WTC11 (cell line): ENCODE data around the gene SLC1A3. TPM values are rescaled to one million over a fixed set of nuclear protein-coding genes. Genes with fewer than 3 reads are reported as not detected.

Source experiments
- ATAC-seq: fragments of 200-7000 bp; cut with Tn5 transposase; 2 replicates; pipeline ENCODE4 v1.10.0; 2021; ENCODE audit warnings: mild to moderate bottlenecking, moderate library complexity
- CTCF ChIA-PET: fragments of 300-600 bp; sonication (Branson Sonifier 250); formaldehyde crosslinking; loops from one replicate; lab custom pipeline; 2021; ENCODE audit warnings: antibody characterized with exemption; lab: Charles Lee
- POLR2A ChIA-PET: fragments of 350-600 bp; sonication (Branson Sonifier 250); formaldehyde crosslinking; loops from one replicate; lab custom pipeline; 2021; ENCODE audit warnings: antibody characterized with exemption; lab: Charles Lee
- DNase-seq: peaks from one replicate; pipeline ENCODE4 v3.0.0; 2021; ENCODE audit warnings: low spot score
- H3K27ac Mint-ChIP-seq: 2 replicates; pipeline ENCODE4 v1.8.0; 2021; ENCODE audit warnings: mixed read lengths
- H3K27me3 Mint-ChIP-seq: 2 replicates; pipeline ENCODE4 v1.8.0; 2021; ENCODE audit warnings: low read depth, mild to moderate bottlenecking, moderate library complexity, mixed read lengths
- H3K36me3 Mint-ChIP-seq: 2 replicates; pipeline ENCODE4 v1.8.0; 2021; ENCODE audit warnings: mixed read lengths
- H3K4me1 Mint-ChIP-seq: 2 replicates; pipeline ENCODE4 v1.8.0; 2022; ENCODE audit warnings: mixed read lengths
- H3K4me3 Mint-ChIP-seq: 2 replicates; pipeline ENCODE4 v1.8.0; 2021; ENCODE audit warnings: mild to moderate bottlenecking, moderate library complexity, mixed read lengths
- H3K9me3 Mint-ChIP-seq: 2 replicates; pipeline ENCODE4 v1.8.0; 2021; ENCODE audit warnings: mixed read lengths
- CDX4 ChIP-seq: fragments of 250-450 bp; sonication (Bioruptor Pico); IDR thresholded peaks from 2 replicates; pipeline ENCODE4 v1.9.0; 2021; ENCODE audit warnings: moderate library complexity, mild to moderate bottlenecking, inconsistent platforms, borderline replicate concordance
- ELF4 ChIP-seq: sonication (generic); formaldehyde crosslinking; IDR thresholded peaks from 2 replicates; pipeline ENCODE4 v1.8.1; 2022; ENCODE audit warnings: low read depth, mild to moderate bottlenecking, moderate library complexity, missing genetic modification reagents
- GTF2I ChIP-seq: fragments of 250-450 bp; sonication (Bioruptor Pico); conservative IDR thresholded peaks from 2 replicates; pipeline ENCODE4 v1.4.0; 2021; ENCODE audit warnings: mild to moderate bottlenecking
- NFYB ChIP-seq: sonication (generic); formaldehyde crosslinking; conservative IDR thresholded peaks from 2 replicates; pipeline ENCODE4 v1.8.0; 2022; ENCODE audit warnings: low read depth, missing genetic modification reagents
- NR2C2 ChIP-seq: sonication (generic); formaldehyde crosslinking; IDR thresholded peaks from 2 replicates; pipeline ENCODE4 v1.8.0; 2022; ENCODE audit warnings: mild to moderate bottlenecking, missing genetic modification reagents
- SP1 ChIP-seq: sonication (generic); formaldehyde crosslinking; conservative IDR thresholded peaks from 2 replicates; pipeline ENCODE4 v1.8.1; 2022; ENCODE audit warnings: missing genetic modification reagents
- TEAD4 ChIP-seq: sonication (generic); formaldehyde crosslinking; IDR thresholded peaks from 2 replicates; pipeline ENCODE4 v1.8.0; 2022; ENCODE audit warnings: mild to moderate bottlenecking, missing genetic modification reagents
- ZNF219 ChIP-seq: sonication (generic); formaldehyde crosslinking; IDR thresholded peaks from 2 replicates; pipeline ENCODE4 v1.8.0; 2023; ENCODE audit warnings: missing genetic modification reagents, mild to moderate bottlenecking, borderline replicate concordance
- ZNF281 ChIP-seq: sonication (generic); formaldehyde crosslinking; IDR thresholded peaks from 2 replicates; pipeline ENCODE4 v1.8.0; 2023; ENCODE audit warnings: mild to moderate bottlenecking, missing genetic modification reagents
- ZNF512 ChIP-seq: sonication (generic); formaldehyde crosslinking; IDR thresholded peaks from 2 replicates; pipeline ENCODE4 v1.8.1; 2022; ENCODE audit warnings: missing genetic modification reagents, borderline replicate concordance
- total RNA-seq: library from RNA; stranded (reverse); gene quantifications from 3 replicates; pipeline ENCODE4 v1.2.3, GENCODE V29; 2021
- TF ChIP-seq, protein P1 (sequence below): fragments of 250-450 bp; sonication (Bioruptor Pico); IDR thresholded peaks from 2 replicates; pipeline ENCODE4 v1.8.0; 2021; ENCODE audit warnings: mild to moderate bottlenecking
- TF ChIP-seq, protein P2 (sequence below): sonication (generic); formaldehyde crosslinking; conservative IDR thresholded peaks from 2 replicates; pipeline ENCODE4 v1.8.1; 2023; ENCODE audit warnings: mild to moderate bottlenecking, low read depth, missing genetic modification reagents, moderate library complexity

The SLC1A3 gene
- total RNA-seq, 1 experiment from 2014 or later: 77.9 TPM

DNA sequence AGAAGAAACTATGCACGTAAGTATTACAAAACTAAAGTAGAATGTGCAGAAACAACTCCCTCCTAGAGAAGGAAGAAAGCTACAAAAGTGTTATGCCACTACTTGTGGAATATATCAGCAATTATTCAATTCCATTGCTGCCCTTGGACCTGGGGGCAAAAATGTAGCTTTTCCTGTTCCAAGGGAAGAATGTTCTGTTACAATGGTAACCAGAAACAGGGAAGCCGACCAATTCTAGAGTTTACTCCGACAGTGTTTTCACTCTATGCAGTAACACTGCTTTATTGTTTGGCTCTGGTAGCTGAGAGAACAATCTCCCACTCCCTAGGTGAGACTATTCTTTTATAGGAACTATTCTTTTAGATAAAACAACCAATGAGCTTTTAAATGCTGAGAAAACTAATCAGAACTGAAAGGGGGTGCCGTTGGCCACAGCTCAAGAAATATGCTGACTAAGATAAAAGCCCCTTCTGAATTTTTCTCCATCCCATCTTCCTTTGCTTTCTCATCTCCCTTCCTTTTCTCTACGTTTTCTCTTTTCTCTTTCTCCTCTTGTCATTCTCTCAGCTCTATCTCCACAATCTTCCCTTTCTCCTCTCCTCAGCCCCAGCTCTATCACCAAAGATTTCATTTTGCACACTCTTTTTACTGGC, 54.1 kb downstream of the SLC1A3 start:
- no peaks in the 10 kb centered on the region for H3K9me3 Mint-ChIP-seq
- peaks cover 57% of the 10 kb centered on the region for H3K4me1 Mint-ChIP-seq
- no peak for TF ChIP-seq NR2C2 (CRISPR knock-in tag)
- TF ChIP-seq, protein P1, sequence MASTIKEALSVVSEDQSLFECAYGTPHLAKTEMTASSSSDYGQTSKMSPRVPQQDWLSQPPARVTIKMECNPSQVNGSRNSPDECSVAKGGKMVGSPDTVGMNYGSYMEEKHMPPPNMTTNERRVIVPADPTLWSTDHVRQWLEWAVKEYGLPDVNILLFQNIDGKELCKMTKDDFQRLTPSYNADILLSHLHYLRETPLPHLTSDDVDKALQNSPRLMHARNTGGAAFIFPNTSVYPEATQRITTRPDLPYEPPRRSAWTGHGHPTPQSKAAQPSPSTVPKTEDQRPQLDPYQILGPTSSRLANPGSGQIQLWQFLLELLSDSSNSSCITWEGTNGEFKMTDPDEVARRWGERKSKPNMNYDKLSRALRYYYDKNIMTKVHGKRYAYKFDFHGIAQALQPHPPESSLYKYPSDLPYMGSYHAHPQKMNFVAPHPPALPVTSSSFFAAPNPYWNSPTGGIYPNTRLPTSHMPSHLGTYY (CRISPR knock-in tag): no peak
- TF ChIP-seq, protein P2, sequence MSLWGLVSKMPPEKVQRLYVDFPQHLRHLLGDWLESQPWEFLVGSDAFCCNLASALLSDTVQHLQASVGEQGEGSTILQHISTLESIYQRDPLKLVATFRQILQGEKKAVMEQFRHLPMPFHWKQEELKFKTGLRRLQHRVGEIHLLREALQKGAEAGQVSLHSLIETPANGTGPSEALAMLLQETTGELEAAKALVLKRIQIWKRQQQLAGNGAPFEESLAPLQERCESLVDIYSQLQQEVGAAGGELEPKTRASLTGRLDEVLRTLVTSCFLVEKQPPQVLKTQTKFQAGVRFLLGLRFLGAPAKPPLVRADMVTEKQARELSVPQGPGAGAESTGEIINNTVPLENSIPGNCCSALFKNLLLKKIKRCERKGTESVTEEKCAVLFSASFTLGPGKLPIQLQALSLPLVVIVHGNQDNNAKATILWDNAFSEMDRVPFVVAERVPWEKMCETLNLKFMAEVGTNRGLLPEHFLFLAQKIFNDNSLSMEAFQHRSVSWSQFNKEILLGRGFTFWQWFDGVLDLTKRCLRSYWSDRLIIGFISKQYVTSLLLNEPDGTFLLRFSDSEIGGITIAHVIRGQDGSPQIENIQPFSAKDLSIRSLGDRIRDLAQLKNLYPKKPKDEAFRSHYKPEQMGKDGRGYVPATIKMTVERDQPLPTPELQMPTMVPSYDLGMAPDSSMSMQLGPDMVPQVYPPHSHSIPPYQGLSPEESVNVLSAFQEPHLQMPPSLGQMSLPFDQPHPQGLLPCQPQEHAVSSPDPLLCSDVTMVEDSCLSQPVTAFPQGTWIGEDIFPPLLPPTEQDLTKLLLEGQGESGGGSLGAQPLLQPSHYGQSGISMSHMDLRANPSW (CRISPR knock-in tag): no peak
- no peak for DNase-seq
- POLR2A ChIA-PET: no interaction called here
- H3K27me3 Mint-ChIP-seq: no peaks in the 10 kb centered on the region
- peaks cover 10% of the 10 kb centered on the region for H3K36me3 Mint-ChIP-seq
- ATAC-seq: no peak
- H3K4me3 Mint-ChIP-seq: no peak overlapping the region
- CTCF ChIA-PET: interaction anchor here (1.3 kb wide), 1 partner anchor 30 kb away, joined by 4 read pairs; no protein-coding TSS in a partner anchor
- H3K27ac Mint-ChIP-seq: peak overlapping the region; percentile 66; the same call in 1 of the 2 replicates

DNA sequence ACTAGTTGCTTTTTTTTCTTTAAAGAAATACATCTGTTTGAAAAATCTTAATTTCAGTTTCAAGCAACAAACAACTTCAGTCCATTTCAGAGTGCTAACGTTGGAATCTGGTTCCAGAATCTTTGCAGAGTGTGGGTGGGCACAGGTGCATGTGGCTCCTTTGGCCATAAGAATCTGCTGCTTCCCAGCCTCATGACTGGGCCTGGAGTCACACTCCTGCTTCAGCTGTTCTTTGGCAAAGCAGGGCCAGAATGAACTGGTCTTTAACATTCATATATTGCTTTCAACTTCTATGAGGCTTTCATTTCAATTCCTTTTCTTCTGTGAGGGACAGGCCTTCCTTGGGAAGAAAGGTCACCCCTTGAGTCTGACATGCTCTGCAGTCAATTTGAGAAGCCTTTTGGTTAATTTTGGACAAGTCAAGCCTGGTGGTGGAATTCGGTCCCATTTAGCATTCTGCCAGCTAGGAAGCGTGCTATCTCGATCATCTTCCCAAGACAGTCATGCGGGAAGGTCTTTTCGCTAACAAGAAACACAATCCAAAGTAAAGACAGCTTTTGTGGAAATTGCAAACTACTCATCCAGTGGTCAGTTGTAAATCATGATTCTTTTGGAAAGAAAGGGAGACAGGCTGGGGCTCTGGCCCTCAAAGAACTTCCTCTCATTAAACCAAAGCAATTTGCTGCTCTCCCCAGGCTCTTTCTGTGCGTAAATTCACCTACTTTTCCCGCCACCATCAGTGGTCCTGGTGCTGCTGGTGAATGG, 55.2 kb downstream of the SLC1A3 start:
- POLR2A ChIA-PET: no interaction called here
- Mint-ChIP-seq H3K9me3 (no peaks in the 10 kb centered on the region), H3K27me3 (no peaks in the 10 kb centered on the region), H3K36me3 (peaks cover 10% of the 10 kb centered on the region)
- TF ChIP-seq GTF2I (CRISPR knock-in tag): no peak
- no peak for TF ChIP-seq NFYB (CRISPR knock-in tag)
- TF ChIP-seq SP1 (CRISPR knock-in tag): no peak
- TF ChIP-seq TEAD4: no peak
- TF ChIP-seq ELF4 (CRISPR knock-in tag): no peak
- TF ChIP-seq ZNF512 (CRISPR knock-in tag): no peak
- TF ChIP-seq ZNF219: no peak
- no peak for TF ChIP-seq CDX4 (CRISPR knock-in tag)
- TF ChIP-seq, all 79 proteins: peak for 0
- H3K27ac Mint-ChIP-seq: no peak overlapping the region; the same call in 1 of the 2 replicates
- H3K4me3 Mint-ChIP-seq: no peak overlapping the region
- DNase-seq (no peak), ATAC-seq (no peak; the same call in 1 of the 2 replicates)
- peaks cover 48% of the 10 kb centered on the region for H3K4me1 Mint-ChIP-seq
- CTCF ChIA-PET: no interaction called here

DNA sequence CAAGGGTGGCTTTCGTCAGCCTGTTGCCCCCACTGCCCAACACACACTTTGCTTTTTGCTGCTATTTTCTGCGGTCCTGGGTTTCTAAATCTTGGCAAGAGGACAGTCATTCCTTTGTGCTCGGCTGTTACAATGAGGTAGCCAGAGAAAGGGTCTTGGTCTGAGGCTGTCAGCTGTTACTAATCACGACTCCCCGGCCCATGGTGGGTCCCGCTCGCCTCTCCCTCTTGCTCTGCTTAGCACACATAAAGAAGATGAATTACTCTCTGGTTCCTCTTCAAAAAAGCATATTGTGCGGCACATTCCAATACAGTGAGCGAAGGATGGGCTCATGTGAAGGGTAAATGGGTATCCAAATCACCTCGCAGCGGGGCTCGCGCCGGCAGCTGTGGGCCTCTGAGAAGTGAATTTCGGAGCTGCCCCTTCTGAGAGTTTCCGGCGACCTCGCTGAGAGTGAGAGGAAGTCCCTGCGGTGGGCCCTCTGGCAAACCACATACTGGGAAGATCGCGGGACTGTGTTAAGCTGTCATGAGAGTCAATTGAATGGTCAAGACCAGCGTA, 56.0 kb downstream of the SLC1A3 start:
- Mint-ChIP-seq H3K4me3 (no peak overlapping the region), H3K4me1 (peaks cover 49% of the 10 kb centered on the region), H3K27me3 (no peaks in the 10 kb centered on the region), H3K36me3 (peaks cover 10% of the 10 kb centered on the region), H3K27ac (peak overlapping the region; percentile 34; the same call in 1 of the 2 replicates), H3K9me3 (no peaks in the 10 kb centered on the region)
- CTCF ChIA-PET: no interaction called here
- POLR2A ChIA-PET: no interaction called here
- ATAC-seq (peak; percentile 22; the same call in 1 of the 2 replicates), DNase-seq (no peak)
- no peak for TF ChIP-seq ZNF281
